NCI-H748 (cell line): Measurements from ENCODE around the gene ADAMTSL2.
A peak's percentile ranks its signal among the peaks of the same experiment; 100 is the strongest.

Experiments used
- DNase-seq: peaks from one replicate; lab custom pipeline; 2025; ENCODE audit not compliant: unreplicated experiment; lab: John Stamatoyannopoulos, UW

ADAMTSL2 gene

DNA sequence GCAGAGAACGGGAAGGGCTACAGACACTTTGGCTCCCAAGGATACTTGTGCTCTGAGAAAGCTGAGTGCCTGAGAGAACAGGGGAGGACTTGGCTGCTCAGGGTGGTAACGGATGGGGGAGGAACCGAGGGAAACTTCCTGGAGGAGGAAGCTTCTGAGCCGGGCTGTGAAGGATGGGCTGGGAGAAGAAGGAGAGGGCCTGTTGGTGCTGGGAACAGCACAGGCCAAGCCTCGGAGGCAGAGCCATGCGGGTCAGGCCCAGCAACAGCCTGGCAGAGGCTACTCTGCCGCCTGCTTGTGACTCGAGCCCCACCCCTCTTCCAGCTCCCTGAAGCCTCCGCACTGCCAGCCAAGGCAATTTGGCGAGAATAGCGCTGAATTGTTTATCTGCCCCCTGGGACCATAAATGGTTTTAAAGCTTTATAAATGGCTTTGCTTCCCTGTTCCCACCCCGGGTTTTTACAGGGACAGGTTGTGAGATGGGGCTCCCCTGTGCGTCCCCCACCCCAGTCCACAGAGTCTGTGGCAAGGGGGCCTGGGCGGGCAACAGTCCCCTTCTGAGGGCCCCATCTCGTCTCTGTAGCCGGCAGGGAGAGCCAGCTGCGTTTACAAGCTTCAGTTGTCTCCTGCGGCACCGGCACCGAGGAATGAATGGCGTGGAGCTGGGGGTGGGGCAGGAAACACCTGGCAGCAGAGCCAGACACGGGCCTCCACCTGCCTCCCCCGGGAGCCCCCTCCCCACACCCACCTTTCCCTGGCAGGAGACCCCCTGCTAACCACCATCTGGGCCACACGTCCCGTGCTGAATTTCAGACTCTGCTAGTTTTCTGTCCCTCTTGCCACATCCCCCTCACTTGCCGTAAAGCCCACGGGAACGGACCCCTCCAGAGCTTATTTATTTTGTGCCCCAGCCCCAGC is 50.3 kb downstream of the ADAMTSL2 start:
- peak; percentile 97 for DNase-seq

- peak; percentile 75 for DNase-seq
Measured at GRCh38 chr9:133585481-133586351, 51.2 kb downstream of the ADAMTSL2 start.

DNA sequence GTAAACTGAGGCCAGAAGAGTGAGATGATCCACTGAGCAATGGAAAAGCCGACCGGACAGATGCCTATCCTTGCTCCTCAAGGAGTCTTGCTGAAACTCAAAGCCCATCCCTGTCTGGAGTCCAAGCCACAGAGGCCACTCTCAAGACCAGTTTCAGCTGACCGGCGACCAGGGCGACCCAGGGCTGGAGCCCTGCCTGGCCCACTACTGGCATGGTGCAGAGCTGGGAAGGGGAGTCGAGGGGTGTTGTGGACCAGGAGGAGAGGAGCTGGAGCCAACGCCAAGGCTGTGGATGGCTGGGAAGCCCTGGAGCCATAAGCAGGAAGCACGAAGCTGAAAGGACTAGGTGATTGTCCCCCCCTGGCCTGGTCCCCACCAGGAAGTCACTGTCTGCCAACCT is 52.5 kb downstream of the ADAMTSL2 start:
- no peak for DNase-seq

- no peak for DNase-seq
Measured at GRCh38 chr9:133587466-133587865, 53.0 kb downstream of the ADAMTSL2 start.

GRCh38 chr9:133589454-133590227 is 55.1 kb downstream of the ADAMTSL2 start:
- DNase-seq = no peak

DNA sequence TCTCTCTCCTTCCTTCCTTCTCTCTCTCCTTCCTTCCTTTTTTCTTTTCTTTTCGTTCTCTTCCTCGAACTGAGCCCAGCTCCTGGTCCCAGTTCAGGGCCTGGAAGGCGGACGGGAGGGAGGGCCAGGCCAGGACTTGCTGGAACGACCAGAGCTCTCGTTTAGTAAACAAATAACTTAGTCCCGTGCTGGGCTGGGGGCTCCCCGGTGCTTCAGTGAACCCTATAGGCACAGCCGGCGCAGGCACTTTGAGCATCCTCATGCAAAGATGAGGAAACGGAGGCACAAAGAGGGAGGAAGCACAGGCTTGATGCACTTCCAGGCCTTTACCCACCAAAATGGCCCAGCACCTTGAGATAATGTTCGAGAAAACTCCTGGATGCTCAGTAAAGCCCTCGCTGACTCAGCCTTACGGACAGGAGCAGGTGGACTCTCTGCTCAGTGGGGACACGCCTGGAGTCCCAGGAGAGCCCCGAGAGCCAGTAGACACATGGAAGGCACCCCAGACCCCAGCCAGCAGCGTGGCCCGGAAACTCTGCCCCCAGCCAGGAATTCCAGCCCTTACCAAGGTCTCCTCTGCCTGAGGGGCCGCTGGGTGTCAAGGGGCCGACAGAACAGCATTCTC is 55.8 kb downstream of the ADAMTSL2 start:
- DNase-seq = no peak

DNA sequence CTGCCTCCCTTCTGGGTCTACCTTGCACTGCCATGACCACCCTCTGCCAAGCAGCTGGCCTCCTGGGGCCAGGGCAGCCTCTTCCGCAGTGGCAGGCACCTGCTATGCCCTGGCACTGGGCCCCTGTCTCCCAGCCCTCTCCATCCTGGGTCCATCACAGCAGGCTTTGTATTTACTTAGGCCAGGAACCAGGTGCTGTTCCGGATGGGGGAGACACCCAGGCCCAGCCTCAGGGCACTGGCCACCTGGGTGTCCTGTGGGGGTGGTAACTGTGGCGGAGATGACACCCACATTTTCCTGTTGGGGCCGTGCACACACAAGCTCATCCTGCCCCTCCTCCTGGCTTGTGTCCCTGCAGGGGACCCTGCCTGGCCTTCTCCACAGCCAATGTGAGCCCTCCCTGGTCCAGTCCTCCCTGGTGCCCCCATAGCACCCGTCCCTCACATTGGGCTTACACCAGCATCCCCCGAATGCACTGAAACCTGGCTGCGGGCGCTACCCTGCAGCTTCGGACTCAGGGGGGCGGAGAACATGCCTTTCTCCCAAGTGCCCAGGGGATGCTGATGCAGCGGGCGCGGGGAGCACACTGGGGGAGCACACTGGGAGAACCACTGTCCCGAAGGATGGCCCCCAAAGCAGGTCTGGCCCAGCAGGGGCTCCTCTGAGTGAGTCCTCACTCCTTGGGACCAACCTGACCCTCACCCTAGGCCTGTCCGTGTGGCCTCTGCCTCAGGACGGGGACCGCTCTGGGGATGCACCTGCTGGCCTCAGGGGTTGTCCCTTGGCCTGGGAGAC is 56.8 kb downstream of the ADAMTSL2 start:
- no peak for DNase-seq

DNA sequence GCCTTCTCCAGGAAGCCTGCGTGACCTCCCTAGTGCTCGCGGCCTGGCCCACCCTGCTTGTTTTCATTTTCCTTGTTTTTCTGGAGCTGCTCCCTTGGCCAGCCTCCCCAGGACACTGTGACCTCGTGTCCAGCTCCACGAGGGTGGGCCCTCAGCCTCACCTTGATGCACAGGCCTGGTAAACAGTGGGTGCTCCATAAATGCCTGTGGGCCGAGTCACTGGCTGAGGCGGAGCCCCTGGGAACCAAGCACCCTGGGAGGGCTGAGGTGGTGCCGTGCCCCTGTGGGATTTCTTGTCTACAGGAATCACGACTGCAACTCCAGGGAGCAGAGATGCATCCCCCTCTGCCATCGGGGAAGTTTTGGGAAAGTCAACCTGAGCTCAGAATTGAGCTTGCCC is 57.5 kb downstream of the ADAMTSL2 start:
- DNase-seq = no peak

DNA sequence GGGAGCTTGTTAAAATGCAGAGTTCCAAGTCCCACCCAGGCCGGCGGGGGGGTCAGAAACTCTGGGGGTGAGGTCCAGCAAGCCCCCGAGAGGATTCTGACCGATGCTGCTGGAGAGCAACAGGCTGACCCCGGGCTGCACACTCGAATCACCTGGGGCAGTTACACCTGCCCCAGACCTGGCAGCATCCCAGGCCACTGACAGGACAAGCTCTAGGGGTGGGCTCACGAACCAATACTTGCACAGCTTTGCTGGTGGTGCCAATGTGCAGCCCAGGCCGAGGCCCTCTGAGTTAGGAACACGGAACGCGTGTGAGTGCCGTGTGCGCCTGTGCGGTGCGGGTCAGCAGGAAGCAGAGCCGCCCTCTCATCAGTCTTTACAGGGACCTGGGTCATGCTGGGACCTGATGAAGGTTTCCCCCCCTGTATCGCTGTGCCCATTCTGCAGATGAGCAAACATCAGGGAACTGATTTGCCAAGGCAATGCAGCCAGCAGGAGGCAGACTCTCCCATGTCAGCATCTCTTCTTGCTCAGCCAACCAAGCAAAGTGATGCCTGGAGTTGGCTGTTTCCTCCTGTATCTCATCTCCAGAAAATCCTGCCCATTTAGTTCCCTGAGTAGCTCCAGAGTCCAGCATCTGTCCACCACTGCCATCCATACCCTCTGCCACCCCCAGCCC is 58.4 kb downstream of the ADAMTSL2 start:
- no peak for DNase-seq

- no peak for DNase-seq
Measured at GRCh38 chr9:133593587-133594253, 59.2 kb downstream of the ADAMTSL2 start.

DNA sequence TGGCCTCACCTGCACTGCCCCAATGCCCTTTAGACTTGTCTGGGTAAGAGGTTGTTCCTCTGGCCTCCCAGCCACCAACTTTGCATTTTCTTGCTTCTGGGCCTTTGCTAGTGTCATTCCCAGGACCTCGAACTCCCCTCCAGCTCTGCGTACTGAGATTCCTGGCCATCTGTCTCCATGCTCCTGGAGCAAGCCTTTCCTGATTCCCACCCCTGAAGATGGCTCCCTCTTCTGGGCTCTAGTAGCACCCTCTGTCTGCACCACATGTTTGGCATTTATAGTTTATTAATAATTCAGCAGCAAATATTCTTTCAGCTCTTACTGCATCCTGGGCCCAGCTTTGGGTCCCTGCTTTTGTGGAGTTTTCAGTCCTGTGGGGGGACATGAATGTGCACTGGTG is 59.8 kb downstream of the ADAMTSL2 start:
- DNase-seq = no peak

GRCh38 chr9:133595910-133596309 is 61.4 kb downstream of the ADAMTSL2 start:
- DNase-seq = no peak

DNA sequence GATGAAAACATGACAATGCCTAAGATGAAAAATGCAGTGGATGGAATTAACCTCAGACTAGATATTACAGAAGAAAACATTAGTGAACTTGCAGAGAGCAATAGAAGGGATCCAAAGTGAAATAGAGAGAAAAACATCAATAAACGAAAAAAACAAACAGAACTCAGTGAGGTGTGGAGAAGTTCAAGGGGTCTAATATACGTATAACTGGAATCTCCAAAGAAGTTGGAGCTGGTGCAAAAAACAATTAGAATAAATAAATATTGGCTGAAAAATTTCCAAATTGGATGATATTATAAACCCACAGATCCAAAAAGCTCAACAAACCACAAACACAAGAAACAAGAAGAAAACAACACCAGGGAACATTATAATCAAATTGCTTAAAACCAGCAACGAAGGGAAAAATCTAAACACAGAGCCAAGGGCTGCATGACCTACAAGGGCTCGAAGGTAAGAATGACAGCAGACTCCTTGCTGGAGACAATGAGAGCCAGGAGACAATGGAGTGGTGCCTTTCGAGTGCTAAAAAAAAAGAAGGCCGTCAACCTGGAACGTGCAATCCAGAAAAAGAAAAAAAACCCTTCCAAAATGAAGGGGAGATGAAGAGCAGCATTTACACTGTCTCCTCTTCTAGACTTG is 62.9 kb downstream of the ADAMTSL2 start:
- DNase-seq = peak; percentile 31

- no peak for DNase-seq
Measured at GRCh38 chr9:133598978-133599377, 64.5 kb downstream of the ADAMTSL2 start.

DNA sequence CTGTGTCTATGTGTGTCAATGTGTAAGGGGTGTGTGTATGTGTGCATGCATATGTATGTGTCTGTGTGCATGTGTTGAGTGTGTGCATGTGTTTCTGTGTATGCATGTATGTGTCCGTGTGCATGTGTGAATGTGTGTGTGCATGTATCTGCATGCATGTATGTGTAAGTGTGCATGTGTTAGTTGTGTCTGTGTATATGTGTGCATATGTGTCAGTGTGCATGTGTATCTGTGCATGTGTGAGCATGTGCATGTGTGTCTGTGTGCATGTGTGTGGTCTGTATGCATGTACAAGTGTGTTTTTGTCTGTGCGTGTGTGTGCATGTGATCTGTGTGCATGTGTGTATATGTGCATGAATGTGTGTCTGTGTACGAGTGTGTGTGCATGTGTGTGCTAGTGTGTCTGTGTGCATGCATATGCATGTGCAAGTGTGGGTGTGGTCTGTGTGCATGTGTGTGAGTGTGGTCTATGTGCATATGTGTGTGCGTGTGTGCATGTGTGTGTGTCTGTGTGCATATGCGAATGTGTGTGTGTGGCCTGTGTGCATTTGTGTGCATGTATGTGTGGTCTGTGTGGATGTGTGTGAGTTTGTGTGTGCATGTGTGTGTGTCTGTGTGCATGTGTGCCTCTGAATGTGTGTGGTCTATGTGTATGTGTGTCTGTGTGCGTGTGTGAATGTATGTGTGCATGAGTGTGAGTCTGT is 65.1 kb downstream of the ADAMTSL2 start:
- DNase-seq = no peak

DNA sequence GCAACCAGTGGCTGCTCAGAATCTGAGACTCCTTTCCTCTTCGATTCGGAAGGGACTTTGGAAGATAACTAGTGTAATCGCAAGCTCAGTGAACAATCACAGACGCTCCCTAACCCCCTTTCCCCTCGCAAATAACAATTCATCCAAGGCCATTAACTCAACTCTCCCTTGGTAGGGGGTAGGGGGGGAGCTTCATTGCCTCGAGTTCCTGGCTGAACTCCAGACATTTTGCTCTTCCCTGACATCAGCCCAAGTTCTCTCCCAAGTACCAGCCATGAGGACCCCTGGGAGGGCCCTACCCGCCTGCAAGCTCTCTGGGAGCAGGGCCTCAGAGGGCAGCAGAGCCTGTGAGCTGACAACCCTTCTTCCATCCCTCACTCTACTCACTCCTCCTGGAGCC is 66.2 kb downstream of the ADAMTSL2 start:
- no peak for DNase-seq

GRCh38 chr9:133601746-133602145 is 67.2 kb downstream of the ADAMTSL2 start:
- no peak for DNase-seq

GRCh38 chr9:133602277-133602676 is 67.8 kb downstream of the ADAMTSL2 start:
- DNase-seq = peak; percentile 19
